Fibroblast of lung (primary cell): Measurements from ENCODE around the gene SPRTN. TPM values are rescaled to one million over a fixed set of nuclear protein-coding genes. Genes with fewer than 3 reads are reported as not detected.

Experiments
- DNase-seq, 2 donors: peaks; one replicate each; pipeline versions ENCODE4 v3.0.0 to v3.0.0-alpha.2; 2010; ENCODE audit warnings: low read depth in 2 of 2
- H2AFZ ChIP-seq: 2 replicates; pipeline ENCODE4 v1.5.1; 2012; ENCODE audit warnings: low read length, control low read depth, inconsistent platforms
- H3K27ac ChIP-seq: 2 replicates; pipeline ENCODE4 v1.5.1; 2011; ENCODE audit warnings: low read length, control low read depth; ENCODE audit not compliant: insufficient read depth
- H3K27me3 ChIP-seq: 2 replicates; pipeline ENCODE4 v1.5.1; 2011; ENCODE audit warnings: mild to moderate bottlenecking, low read length; ENCODE audit not compliant: control insufficient read depth, insufficient read depth
- H3K36me3 ChIP-seq: 2 replicates; pipeline ENCODE4 v1.5.1; 2011; ENCODE audit warnings: low read length; ENCODE audit not compliant: control insufficient read depth, insufficient read depth
- H3K4me1 ChIP-seq: 2 replicates; pipeline ENCODE4 v1.5.1; 2011; ENCODE audit warnings: low read length; ENCODE audit not compliant: control insufficient read depth, insufficient read depth; ENCODE audit errors: extremely low read depth
- H3K4me2 ChIP-seq: 2 replicates; pipeline ENCODE4 v1.5.1; 2011; ENCODE audit warnings: low read length, control low read depth; ENCODE audit not compliant: insufficient read depth; ENCODE audit errors: extremely low read depth
- H3K4me3 ChIP-seq, 4 experiments: fragments of 200-600 bp in 1 of 4; sonication (generic) in 1 of 4; replicated peaks in 1 of 4; 2 replicates each; pipeline ENCODE4 v1.5.1; 2011 to 2016; ENCODE audit warnings: low read length in 4 of 4, low read depth in 3 of 4, mild to moderate bottlenecking in 3 of 4, control low read depth in 2 of 4, inconsistent platforms in 1 of 4, mixed read lengths in 1 of 4; ENCODE audit not compliant: insufficient read depth in 1 of 4; ENCODE audit errors: control extremely low read depth in 1 of 4
- H3K79me2 ChIP-seq: 2 replicates; pipeline ENCODE4 v1.5.1; 2012; ENCODE audit warnings: mild to moderate bottlenecking, low read length, inconsistent platforms; ENCODE audit not compliant: control insufficient read depth, insufficient read depth
- H3K9ac ChIP-seq: 2 replicates; pipeline ENCODE4 v1.5.1; 2011; ENCODE audit warnings: mild to moderate bottlenecking, low read length, control low read depth; ENCODE audit not compliant: insufficient read depth
- H3K9me3 ChIP-seq: 2 replicates; pipeline ENCODE4 v1.5.1; 2012; ENCODE audit warnings: low read depth, low read length; ENCODE audit not compliant: control insufficient read depth, insufficient read depth
- H4K20me1 ChIP-seq: 2 replicates; pipeline ENCODE4 v1.5.1; 2011; ENCODE audit warnings: low read length; ENCODE audit not compliant: control insufficient read depth, insufficient read depth; ENCODE audit errors: extremely low read depth
- EZH2 ChIP-seq: IDR thresholded peaks from 2 replicates; pipeline ENCODE4 v1.5.1; 2012; ENCODE audit warnings: low read length, control low read depth, mild to moderate bottlenecking; ENCODE audit errors: missing control alignments
- polyA plus RNA-seq, 2 donors: library from polyadenylated mRNA; depleted of rRNA in 1 of 2; stranded (reverse) in 1 of 2; unstranded in 1 of 2; fragments of >200 nt; gene quantifications; 2 replicates each; pipeline ENCODE4 v1.2.1, GENCODE V29; 2011 to 2012; ENCODE audit warnings: missing spikeins in 1 of 2
- total RNA-seq: library from RNA; depleted of rRNA; stranded (reverse); fragments of >200 nt; gene quantifications from 2 replicates; pipeline ENCODE4 v1.2.1, GENCODE V29; 2014
- TF ChIP-seq, protein P1 (sequence below), 2 donors: IDR thresholded peaks in 1 of 2; conservative IDR thresholded peaks in 1 of 2; 1 replicate in 1 of 2; 2 replicates in 1 of 2; pipeline ENCODE4 v1.5.1; 2011 to 2012; ENCODE audit warnings: low read length in 2 of 2, control low read depth in 1 of 2, inconsistent platforms in 1 of 2, low read depth in 1 of 2, mild to moderate bottlenecking in 1 of 2

Gene SPRTN
- total and polyA plus RNA-seq, 2 donors (not counting 1 experiment from before 2014, with no cell fraction given), result 9.5 to 16.0 TPM

DNA sequence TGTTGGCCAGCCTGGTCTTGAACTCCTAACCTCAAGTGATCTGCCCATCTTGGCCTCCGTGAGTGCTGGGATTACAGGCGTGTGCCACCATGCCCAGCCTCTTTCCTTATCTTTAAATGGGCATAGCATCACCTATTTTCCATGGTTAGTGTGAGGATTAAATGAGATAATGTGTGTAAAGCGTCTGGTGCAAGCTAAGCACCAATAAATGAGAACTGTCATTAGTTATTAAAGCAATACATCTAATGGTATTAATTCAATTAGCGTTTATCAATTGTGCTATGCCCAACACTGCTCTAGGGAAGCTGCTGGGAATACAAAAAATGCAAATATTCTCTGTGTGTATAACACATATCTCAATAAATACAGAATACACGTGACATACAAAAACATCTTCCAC, 10.5 kb upstream of the SPRTN start:
- Histone ChIP-seq H3K79me2 (peaks cover under 1% of the 10 kb centered on the region), H3K4me2 (no peak overlapping the region)
- no peak for DNase-seq

DNA sequence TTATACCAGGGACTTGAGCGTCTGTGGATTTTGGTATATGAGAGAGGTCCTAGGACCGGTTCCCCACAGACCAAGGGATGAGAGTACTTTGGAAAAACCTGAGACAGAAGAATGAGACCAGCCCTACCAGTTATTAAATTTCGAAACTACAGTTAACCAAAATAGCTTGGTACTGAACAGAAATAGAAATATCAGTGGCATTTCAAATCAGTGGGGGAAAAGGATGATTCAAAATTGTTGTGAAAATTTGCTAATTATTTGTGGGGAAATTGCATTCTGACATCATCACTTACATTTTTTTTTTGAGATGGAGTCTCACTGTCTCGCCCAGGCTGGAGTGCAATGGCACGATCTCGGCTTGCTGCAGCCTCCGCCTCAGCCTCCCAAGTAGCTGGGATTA, 8.6 kb upstream of the SPRTN start:
- H3K9me3 ChIP-seq, result no peaks in the 10 kb centered on the region
- H3K4me3 ChIP-seq, result no peak overlapping the region
- no peak for DNase-seq
- H3K9ac ChIP-seq, result no peak overlapping the region
- H3K27ac ChIP-seq, result no peak overlapping the region
- no peaks in the 10 kb centered on the region for H3K36me3 ChIP-seq
- H4K20me1 ChIP-seq, result peaks cover 5% of the 10 kb centered on the region
- H2AFZ ChIP-seq, result no peak overlapping the region
- H3K4me1 ChIP-seq, result no peaks in the 10 kb centered on the region
- peaks cover 17% of the 10 kb centered on the region for H3K79me2 ChIP-seq
- no peaks in the 10 kb centered on the region for H3K27me3 ChIP-seq
- H3K4me2 ChIP-seq, result no peak overlapping the region
- TF ChIP-seq, protein P1, sequence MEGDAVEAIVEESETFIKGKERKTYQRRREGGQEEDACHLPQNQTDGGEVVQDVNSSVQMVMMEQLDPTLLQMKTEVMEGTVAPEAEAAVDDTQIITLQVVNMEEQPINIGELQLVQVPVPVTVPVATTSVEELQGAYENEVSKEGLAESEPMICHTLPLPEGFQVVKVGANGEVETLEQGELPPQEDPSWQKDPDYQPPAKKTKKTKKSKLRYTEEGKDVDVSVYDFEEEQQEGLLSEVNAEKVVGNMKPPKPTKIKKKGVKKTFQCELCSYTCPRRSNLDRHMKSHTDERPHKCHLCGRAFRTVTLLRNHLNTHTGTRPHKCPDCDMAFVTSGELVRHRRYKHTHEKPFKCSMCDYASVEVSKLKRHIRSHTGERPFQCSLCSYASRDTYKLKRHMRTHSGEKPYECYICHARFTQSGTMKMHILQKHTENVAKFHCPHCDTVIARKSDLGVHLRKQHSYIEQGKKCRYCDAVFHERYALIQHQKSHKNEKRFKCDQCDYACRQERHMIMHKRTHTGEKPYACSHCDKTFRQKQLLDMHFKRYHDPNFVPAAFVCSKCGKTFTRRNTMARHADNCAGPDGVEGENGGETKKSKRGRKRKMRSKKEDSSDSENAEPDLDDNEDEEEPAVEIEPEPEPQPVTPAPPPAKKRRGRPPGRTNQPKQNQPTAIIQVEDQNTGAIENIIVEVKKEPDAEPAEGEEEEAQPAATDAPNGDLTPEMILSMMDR (conservative IDR thresholded peaks at IDR 0.05 in 1 of 2, IDR thresholded peaks at IDR 0.05 in 1 of 2; ENCODE audit: low read depth in 1 of 2, low read length in 2 of 2), result no peak
- TF ChIP-seq EZH2, result no peak

More for the DNA sequence above, 10.5 kb upstream of the SPRTN start:
- Histone ChIP-seq H3K27ac (no peak overlapping the region), H3K9me3 (no peaks in the 10 kb centered on the region), H3K36me3 (no peaks in the 10 kb centered on the region), H4K20me1 (no peaks in the 10 kb centered on the region), H3K9ac (no peak overlapping the region), H3K4me3 (no peak overlapping the region), H3K4me1 (no peaks in the 10 kb centered on the region), H3K27me3 (no peaks in the 10 kb centered on the region), H2AFZ (no peak overlapping the region)
- no peak for TF ChIP-seq EZH2
- TF ChIP-seq, protein P1 (conservative IDR thresholded peaks at IDR 0.05 in 1 of 2, IDR thresholded peaks at IDR 0.05 in 1 of 2; ENCODE audit: low read depth in 1 of 2, low read length in 2 of 2), result no peak

DNA sequence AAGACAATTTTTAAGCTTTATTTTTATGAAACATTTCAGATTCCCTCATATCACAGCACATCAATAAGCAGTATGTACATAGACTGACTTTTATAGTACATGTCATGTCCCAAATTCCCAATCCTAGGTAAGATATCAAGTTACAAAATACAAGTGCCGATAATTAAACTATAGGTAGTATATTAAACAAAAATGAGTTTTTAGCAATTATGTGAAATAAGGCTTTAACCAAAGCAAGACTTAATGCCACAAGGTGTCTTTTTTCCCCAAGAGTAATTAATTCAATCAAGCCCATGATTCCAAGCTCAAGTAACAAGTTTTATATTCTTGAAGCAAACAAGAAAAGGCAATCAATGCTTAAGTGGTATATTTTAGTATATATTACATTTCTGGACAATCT, 5.3 kb upstream of the SPRTN start:
- H3K27ac ChIP-seq, result no peak overlapping the region
- H3K36me3 ChIP-seq, result no peaks in the 10 kb centered on the region
- peak overlapping the region in 3 of 4 experiments; percentile 1 to 98 (median 96) for H3K4me3 ChIP-seq
- no peak for DNase-seq
- H3K9ac ChIP-seq, result no peak overlapping the region
- no peak overlapping the region for H2AFZ ChIP-seq
- H3K79me2 ChIP-seq, result peaks cover 48% of the 10 kb centered on the region
- no peaks in the 10 kb centered on the region for H3K4me1 ChIP-seq
- TF ChIP-seq, protein P1 (conservative IDR thresholded peaks at IDR 0.05 in 1 of 2, IDR thresholded peaks at IDR 0.05 in 1 of 2; ENCODE audit: low read depth in 1 of 2, low read length in 2 of 2), result no peak
- no peak for TF ChIP-seq EZH2
- H3K27me3 ChIP-seq, result no peaks in the 10 kb centered on the region
- no peaks in the 10 kb centered on the region for H3K9me3 ChIP-seq
- peaks cover 5% of the 10 kb centered on the region for H4K20me1 ChIP-seq
- peak overlapping the region; percentile 7 for H3K4me2 ChIP-seq
